ENCODE results near the gene IRF1.

- TF ChIP-seq CTCF (IDR thresholded peaks at IDR 0.05) (no peak), POLR2A (IDR thresholded peaks at IDR 0.05) (no peak)
Measured at GRCh38 chr5:132471151-132471907, 19.2 kb downstream of the IRF1 start.
